GM21737 (cell line): ENCODE results near the gene LRRC4.

ENCODE experiments used
- ATAC-seq: cut with Tn5 transposase; IDR thresholded peaks from one replicate; pipeline ENCODE4 v1.9.1; 2021; ENCODE audit warnings: mild to moderate bottlenecking, moderate library complexity; ENCODE audit not compliant: unreplicated experiment

The LRRC4 gene

GRCh38 chr7:127981965-127982364 is 49.3 kb downstream of the LRRC4 start:
- no peak for ATAC-seq

- no peak for ATAC-seq
Measured at GRCh38 chr7:127980901-127981300, 50.3 kb downstream of the LRRC4 start.

GRCh38 chr7:127979728-127980126 is 51.5 kb downstream of the LRRC4 start:
- ATAC-seq: no peak

GRCh38 chr7:127979113-127979727 is 52.0 kb downstream of the LRRC4 start:
- ATAC-seq: no peak

GRCh38 chr7:127978421-127978820 is 52.8 kb downstream of the LRRC4 start:
- no peak for ATAC-seq
